ENCODE data around the gene NPPB. TPM values are rescaled to one million over a fixed set of nuclear protein-coding genes. Genes with fewer than 3 reads are reported as not detected.

NPPB gene
- total and polyA plus RNA-seq, 9 of the 15 experiments (the other 6 are each of a cell fraction or from before 2014, with no cell fraction given), result not detected

GRCh38 chr1:11882814-11883538 lies 24.2 kb upstream of the NPPB start (continued):
- TF ChIP-seq ZNF407 (IDR thresholded peaks at IDR 0.05; ENCODE audit: low read depth) (no peak), DMBX1 (CRISPR knock-in tag; IDR thresholded peaks at IDR 0.05; ENCODE audit: borderline replicate concordance) (peak; percentile 96), STAT5A (IDR thresholded peaks at IDR 0.05; ENCODE audit: borderline replicate concordance, low read length) (peak; percentile 90), ZNF224 (CRISPR knock-in tag; IDR thresholded peaks at IDR 0.05) (no peak), XRCC5 (IDR thresholded peaks at IDR 0.05; ENCODE audit: low read depth, low read length) (peak; percentile 61; the same call in 1 of the 2 replicates), BMI1 (IDR thresholded peaks at IDR 0.05; ENCODE audit: low read length) (no peak), CBFA2T3 (IDR thresholded peaks at IDR 0.05) (peak; percentile 98), ZNF395 (CRISPR knock-in tag; IDR thresholded peaks at IDR 0.05) (peak; percentile 99), SMC3 (conservative IDR thresholded peaks at IDR 0.05; ENCODE audit: insufficient read depth, low read depth, low read length) (0 out of 2 replicates have a peak, but pooled peaks have one; percentile 3), VEZF1 (CRISPR knock-in tag; IDR thresholded peaks at IDR 0.05) (peak; percentile 87), ZNF449 (CRISPR knock-in tag; IDR thresholded peaks at IDR 0.05) (0 out of 2 replicates have a peak, but pooled peaks have one; percentile 60), HNRNPLL (IDR thresholded peaks at IDR 0.05; ENCODE audit: low read depth, low read length, poor library complexity, severe bottlenecking) (peak; percentile 27), MYNN (IDR thresholded peaks at IDR 0.05) (peak; percentile 97), MYNN (CRISPR knock-in tag; IDR thresholded peaks at IDR 0.05) (no peak), CREB1 (IDR thresholded peaks at IDR 0.05) (peak; percentile 64), CREB1 (CRISPR knock-in tag; IDR thresholded peaks at IDR 0.05) (peak; percentile 42; the same call in 1 of the 2 replicates)

Data from K562 (cell line).